ENCODE data around the gene TCEAL1.
"Not testable (repeated sequence)": the region's sequence is repeated elsewhere in the genome, so short reads cannot be mapped to it uniquely, and the experiment has no call there.

The TCEAL1 gene

DNA sequence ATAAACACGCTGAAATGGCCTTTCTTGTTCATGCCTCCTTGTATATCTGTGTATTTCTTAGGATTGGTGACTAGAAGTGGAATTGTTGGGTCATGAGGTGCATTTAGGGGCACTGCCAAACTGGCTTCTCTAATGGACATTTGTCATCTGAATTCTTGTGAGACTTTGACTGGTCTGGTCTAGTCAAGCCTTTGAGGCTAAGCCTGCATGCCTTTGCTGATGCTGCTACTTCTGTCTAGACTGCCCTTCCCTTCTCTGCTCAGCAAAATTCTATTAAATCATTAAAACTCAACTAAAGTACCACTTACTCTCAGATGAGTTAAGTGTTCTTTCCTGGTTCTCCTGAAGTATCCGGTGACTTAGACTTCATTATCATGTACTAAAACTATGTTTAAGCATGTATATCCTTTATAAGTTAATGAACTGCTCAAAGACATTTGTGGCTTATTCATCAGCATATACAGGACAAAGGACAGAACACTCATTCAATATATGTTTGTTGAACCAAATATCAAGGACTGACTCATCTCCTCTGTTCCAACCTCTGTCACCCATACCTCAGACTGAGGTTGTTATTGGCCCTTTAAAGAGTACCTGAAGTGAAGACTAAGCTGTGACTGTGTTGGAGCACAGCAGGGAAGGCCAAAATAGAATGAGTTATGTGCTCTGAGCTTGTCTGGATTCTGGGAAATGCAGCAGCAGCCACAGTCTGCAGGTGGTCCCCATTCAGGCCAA lies 9.0 kb downstream of the TCEAL1 start:
- DNase-seq: no peak

DNA sequence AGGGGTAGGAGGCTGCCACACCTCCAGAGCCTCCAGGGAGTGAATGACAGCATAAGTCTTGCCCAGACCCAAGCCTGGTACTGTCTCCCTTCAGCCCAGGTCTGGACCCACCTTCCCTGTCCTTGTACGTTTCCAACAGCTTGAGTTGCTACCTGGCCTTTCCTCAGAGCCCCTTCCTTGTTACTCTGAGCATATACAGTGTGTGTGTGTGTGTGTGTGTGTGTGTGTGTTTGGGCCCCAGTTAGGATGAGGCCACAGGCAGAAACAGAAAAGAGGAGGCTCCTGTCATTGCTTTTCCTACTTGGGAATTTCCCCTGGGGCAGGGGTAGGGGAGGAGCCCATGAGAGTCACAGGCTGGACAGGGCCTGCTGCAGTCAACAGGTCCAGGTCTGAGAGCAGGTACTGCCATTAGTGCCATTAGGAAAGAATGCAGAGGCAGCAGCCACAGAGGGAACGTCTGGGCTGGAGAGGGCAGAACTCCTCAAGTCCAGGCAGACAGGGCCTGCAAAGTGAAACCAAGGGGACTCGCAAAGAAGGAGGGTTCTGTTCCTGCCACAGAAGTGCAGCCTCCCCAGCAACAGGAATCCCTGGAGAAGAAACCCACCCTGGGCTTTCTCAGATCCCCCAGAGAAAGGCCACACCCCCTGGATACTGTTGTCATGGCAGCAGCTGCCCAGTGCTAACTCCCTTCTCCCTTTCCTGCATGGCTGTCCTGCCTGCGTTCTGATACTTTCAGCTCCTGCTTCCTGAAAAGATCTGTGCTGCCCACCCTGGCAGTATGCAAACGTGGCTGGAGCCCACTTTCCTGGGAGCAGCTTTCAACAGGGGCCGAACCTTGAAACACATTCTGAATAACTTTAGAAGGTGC lies 9.9 kb downstream of the TCEAL1 start:
- DNase-seq: not testable (repeated sequence)

DNA sequence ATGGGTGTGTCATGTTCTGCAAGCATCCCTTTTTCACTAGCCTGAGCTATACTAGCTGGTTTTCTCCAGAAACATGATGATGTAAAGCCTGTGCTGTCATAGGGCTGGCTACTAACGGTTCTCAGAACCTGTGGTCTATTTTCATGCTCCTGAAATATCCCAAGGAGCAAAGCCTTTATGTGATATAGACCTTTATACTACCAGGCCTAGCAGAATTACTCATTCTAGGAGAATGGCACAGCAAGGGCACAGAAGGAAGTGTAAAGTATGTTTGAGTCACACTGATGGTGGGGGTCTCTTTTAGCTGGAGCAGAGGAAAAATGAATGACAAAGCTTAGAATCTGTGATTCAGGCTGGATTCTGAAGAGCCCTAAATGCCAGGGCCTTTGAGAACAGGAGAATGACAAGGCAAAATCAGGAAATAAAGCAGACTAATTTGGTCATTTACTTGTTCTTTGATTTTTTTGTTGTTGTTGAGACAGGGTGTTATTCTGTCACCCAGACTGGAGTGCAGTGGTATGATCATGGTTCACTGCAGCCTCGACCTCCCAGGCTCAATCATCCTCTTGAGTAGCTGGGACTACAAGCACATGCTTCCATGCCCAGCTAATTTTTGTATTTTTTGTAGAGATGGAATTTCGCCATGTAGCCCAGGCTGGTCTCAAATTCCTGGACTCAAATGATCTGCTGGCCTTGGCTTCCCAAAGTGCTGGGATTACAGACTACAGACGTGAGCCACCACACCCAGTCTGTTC lies 11.8 kb downstream of the TCEAL1 start:
- no peak for DNase-seq

DNA sequence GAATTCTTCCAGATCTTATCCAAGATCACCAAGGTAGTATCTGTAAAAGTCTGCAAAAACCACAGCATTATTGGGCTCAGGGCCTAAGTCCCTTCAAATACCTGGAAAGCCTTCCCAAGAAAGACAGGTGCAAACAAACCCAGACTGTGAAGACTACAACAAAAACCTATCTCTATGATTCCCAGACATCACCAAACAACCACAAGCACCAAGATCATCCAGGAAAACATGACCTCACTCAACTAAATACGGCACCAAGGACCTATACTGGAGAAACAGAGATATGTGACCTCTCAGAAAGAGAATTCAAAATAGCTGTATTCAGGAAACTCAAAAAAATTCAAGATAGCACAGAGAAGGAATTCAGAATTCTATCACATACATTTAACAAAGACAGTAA lies 15.3 kb downstream of the TCEAL1 start:
- DNase-seq: no peak

DNA sequence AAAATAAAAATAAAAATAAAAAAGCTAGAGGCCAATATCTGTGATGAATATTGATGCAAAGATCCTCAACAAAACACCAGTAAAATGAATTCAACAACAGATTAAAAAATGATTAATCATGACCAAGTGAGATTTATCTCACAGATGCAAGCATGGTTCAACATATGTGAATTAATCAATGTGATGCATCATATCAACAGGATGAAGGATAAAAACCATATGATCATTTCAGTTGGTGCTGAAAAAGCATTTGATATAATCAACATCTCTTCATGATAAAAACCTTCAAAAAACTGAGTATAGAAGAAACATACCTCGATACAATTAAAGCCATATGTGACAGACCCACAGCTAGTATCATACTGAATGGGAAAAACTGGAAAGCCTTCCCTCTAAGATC lies 18.9 kb downstream of the TCEAL1 start:
- DNase-seq: no peak

DNA sequence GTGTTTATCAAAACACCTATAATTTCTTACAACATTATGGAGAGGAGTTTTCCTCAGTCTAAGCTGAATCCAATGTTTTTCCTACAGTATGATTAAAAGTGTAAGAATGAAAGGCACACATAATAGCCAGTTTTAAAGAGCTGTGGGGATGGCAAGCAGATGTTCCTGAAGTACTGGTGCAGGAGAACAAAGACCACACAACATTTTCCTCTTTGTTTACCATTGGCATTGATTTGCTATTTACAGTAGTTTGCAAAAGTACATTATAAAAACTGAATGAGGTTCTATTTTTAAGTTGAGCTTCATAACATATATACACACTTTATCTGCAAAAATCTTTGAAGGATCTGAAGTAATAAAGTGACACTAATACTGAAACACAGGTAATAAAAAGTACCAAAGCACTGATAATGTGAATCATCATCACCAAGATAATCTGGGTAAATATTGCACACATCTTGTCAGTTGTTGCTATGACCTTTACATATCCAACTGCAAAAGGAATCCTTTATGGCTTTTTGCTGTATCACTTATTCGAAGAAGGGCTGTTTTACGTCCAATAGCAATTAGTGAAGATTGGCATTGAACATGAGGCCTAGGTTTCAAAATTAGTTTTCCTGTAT lies 22.5 kb downstream of the TCEAL1 start:
- no peak for DNase-seq

DNA sequence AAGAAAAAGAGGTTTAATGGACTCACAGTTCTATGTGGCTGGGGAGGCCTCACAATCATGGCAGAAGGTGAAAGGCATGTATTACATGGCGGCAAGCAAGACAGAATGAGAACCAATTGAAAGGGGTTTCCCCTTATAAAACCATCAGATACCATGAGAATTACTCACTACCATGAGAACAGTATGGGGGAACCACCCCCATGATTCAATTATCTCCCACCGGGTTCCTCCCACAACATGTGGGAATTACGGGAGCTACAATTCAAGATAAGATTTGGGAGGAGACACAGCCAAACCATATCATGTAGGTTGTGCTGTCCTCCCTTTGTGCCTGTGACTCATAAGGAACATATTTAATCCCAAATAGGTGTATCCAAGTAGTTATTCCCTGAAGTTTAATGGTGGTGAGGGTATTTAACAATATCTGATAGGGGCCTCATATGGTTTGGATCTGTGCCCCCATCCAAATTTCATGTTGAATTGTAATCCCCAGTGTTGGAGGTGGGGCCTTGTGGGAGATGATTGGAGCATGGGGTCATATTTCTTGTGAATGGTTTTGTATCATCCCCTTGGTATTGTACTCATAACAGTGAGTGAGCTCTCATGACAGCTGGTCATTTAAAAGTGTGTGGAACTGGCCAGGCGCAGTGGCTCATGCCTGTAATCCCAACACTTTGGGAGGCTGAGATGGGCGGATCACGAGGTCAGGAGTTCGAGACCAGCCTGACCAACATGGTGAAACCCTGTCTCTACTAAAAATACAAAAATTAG lies 26.6 kb downstream of the TCEAL1 start:
- not testable (repeated sequence) for DNase-seq

DNA sequence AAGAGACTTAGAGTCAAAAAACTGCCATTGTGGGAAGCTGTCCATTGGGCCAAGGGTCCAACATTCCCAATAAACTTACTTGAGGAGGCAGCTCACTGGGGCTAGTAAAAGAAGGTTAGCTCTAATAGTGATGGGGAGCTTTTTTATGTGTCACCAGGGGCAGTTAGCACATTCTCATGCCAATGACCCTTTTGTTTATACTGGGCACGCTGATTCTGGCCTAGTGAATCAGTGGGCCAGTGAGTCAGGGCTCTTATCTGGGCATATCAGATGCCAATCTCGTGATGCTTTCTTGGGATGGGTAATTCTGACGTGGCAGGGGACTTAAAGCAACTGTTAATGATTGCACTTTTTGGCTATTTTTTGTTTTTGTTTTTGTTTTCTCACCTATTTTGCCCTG lies 27.8 kb downstream of the TCEAL1 start:
- DNase-seq: no peak

DNA sequence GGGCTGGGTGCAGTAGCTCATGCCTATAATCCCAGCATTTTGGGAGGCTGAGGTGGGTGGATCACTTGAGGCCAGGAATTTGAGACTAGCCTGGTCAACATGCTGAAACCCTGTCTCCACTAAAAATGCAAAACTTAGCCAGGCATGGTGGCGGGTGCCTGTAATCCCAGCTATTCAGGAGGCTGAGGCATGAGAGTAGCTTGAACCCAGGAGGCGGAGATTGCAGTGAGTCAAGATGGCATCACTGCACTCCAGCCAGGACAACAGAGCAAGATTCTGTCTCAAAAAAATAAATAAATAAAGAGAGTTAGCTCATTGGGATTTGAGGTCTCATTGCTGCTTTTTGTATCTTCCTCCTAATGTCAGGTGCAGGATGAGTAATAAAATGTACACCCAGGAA lies 28.3 kb downstream of the TCEAL1 start:
- DNase-seq: not testable (repeated sequence)

DNA sequence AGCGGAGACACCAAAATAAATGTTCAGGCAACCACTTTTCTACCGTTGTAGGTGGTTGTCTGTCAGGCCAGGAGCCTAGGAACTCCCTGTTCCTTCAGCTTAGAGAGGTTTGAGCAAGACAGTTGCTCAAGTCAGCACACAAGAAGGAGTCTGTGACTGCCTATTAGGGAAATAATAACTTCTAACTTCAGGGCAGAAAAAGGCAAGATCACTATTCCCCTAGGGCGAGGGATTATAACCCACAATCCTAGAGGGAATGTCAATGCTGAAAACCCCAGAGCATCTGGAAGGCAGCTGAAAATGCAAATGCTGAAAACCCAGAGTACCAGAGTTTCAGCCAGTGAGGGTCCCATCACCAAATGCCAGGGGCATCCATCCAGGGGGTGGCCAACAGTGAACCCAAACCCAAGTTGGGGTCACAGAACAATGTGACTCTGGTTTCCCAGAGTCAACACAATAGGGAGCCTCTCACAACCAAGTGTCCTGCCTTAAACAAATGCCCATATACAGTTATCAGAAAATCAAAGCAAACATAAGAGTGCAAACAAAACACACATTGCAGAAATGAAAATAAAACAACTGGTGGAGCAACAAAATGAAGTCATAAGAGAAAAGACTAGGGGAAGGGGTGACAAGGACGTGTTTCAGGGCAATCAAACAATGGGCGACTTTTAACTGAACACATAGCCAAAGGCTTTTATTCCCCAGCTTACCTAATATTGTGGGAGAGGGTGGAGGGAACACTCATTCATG lies 30.1 kb downstream of the TCEAL1 start:
- no peak for DNase-seq

DNA sequence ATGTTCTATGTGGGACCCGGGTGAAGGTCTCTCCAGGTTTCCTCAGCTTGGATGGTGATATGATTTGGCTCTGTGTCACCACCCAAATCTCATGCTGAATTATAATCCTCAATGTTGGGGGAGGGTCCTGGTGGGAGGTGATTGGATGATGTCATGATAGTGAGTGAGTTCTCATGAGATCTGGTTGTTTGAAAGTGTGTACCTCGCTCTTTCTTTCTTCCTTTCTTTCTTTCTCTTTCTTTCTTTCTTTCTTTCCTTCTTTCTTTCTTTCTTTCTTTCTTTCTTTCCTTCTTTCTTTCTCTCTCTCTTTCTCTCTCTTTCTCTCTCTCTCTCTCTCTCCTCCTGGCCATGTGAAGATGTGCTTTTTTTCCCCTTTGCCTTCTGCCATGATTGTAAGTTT lies 30.7 kb downstream of the TCEAL1 start:
- DNase-seq: not testable (repeated sequence)

DNA sequence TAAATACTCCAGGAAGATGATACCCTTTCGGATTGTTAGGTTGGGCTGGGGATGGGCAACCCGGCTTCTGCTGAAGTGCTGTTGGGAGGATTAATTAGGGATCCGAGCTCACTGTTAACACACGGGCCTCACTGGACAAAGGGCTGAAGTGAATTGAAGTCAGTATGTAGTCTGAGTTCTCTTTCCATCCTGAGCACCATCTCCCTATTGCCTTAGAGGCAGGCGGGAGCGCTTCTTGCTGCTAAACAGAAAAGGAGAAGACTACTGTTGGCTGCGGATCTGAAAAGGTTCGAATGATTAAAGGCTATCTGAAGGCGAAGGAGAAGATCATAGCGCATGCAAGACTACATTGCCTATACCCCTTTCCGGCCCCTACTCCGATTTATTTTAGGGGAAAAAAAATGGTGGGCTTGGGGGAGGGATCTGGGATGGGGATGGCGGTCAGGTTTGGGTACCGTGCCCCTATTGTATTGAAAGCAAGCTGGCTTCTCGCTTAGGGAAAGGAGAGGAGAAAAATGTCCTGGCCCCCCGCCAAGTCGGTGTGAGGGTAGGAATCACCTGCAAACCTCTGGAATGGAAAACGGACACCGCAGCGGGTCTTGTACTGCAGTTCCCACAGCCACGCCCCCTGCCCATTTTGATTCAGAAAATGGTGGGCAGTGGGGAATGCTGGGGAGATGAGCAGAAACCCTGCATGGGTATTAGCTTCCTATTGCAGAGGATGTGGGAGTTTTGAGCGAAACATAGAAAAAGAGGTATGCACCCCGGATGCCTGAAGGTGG lies 35.4 kb downstream of the TCEAL1 start:
- DNase-seq: no peak

DNA sequence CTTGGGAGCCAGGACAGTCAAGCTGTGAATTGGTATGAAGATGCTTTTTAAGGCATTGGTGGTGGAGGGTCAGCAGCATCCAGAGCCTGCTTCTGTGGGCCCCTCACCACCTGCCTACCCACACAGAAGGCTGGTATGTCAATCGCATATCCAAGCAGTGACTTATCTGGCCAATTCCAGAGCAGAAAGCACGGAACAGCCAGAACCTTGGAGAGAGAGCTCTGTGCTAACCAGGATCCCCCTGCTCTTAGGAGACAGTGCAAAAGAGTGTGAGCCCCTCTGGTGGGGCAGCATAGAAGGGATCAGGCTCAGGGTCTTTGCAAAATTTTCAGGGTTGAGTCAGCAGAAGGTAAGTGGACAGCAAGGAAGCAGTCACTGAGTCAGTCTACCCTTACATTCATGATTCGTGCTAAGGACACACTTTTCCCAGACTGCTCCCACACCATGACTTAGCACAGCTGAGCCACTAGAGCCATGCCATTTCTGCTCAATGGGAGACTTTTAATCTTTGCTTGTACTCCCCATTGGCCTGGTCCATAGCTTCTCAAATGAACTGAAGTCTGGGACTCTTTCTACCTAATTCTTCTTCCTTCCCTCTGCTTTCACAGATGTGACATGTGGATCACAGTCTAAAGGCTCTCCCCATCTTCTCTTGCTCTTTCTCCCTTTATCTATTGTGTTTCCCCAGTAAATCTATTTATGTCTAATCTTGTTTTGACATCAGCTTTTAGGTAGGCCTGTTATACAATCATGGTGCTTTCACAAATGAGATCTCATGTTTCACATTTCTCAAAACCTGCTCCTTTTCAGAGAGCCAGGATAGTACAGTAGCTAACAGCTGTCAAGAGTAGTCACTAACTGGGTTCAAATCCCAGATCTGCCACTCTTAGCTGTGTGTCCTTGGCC lies 37.7 kb downstream of the TCEAL1 start:
- no peak for DNase-seq

DNA sequence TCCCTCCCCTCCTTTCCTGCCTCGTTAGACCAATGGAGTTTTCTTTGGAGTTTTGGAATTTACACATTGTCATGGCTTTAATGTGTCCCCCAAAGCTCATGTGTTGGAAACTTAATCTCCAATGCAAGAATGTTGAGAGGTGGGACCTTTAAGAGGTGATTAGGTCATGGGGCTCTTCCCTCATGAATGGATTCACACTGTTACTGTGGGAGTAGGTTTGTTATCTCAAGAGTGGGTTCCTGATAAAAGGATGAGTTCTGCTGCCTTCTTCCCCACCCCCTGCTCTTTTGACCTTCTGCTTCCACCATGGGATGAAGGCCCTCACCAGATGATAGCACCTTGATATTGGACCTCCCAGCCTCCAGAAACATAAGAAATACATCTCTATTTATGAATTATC lies 41.0 kb downstream of the TCEAL1 start:
- DNase-seq: no peak

DNA sequence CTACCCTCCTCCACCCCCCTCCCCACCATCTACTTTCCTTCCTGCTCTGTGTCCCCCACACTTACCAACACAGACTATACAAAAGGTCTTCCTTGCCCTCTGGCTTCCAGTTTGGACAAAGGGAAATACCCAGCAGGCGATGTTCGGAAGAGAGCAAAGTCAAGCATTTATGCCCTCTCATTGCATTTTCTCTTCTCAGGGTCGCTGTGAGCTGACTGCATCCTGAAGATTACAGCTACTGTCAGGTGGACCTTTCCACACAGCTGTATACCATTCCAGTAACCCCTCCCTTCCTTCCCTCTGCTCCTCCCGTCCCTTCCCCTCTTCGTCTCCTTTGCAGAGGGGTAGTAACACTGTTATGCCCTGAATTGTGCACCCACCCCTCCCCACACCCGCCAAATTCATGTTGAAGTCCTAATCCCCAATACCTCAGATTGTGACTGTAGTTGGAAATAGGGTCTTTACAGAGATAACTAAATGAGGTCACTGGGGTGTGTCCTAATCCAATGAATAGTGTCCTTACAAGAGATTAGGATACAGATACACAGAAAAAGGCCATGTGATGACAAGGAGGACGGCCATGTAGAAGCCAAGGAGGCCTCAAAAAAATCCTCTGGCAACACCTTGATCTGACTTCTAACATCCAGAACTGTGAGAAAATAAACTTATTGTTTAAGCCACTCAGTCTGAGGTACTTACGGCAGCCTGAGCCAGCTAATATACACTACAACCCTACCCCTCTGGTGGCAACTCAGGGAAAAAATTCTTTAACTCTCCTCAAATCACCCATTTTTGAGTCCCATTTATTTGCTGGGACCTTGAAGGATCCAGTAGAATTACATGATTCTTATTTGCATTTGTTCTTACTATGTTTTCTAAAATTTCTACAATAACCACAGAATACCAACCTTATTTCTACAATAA lies 46.0 kb downstream of the TCEAL1 start:
- DNase-seq: no peak

DNA sequence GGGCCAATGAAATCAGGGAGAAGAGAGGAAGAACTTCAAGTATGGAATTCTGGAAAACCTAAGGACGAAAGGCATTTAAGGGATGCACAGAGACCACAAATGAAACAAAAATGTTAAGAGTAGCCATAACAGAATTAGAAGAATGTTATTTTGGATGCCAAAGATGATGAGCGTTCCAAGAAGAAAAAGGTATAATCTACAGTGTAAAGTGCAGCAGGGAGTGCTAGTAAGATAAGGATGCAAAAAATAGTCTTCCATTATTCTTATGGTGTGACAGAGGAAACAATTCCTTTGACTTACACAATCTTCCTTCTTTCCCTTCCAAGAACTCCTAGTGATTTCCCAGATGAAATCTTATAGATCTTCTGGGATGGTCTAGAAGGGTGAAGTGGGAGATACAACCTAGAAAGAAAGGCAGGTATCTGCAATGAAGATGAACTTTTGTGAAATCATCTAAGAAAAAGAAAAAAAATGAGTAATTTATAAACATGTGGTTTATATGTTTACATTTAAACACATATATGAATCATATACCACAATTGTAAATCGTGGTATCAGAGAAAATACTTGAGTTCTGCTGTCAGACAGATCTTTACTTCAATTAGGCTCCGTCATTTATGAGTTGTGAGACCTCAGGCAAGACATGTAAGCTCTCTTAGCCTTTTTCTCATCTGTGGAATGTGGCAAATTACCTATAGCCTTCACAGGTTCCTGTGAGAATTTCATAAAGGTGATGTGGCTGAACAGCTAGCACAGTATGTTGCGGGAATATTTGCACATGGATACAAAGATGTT lies 49.6 kb downstream of the TCEAL1 start:
- DNase-seq: no peak

Data from bone marrow (tissue), 2 donors.